Osteoblast (primary cell): Measurements from ENCODE around the gene CYREN. TPM values are rescaled to one million over a fixed set of nuclear protein-coding genes. Genes with fewer than 3 reads are reported as not detected.

Experiments used
- DNase-seq: peaks from one replicate; pipeline ENCODE4 v3.0.0; 2011; ENCODE audit warnings: low spot score, mixed read lengths; ENCODE audit not compliant: insufficient read length; ENCODE audit errors: missing footprints
- H2AFZ ChIP-seq: 2 replicates; pipeline ENCODE4 v1.6.0; 2011; ENCODE audit warnings: mild to moderate bottlenecking, low read length
- H3K27ac ChIP-seq: 2 replicates; pipeline ENCODE4 v1.5.1; 2011; ENCODE audit warnings: mild to moderate bottlenecking, low read depth, low read length, moderate library complexity
- H3K27me3 ChIP-seq: 2 replicates; pipeline ENCODE4 v1.6.0; 2012; ENCODE audit warnings: mild to moderate bottlenecking, control low read depth, inconsistent platforms, low read length, moderate library complexity; ENCODE audit not compliant: insufficient read depth
- H3K36me3 ChIP-seq: 2 replicates; pipeline ENCODE4 v1.5.1; 2011; ENCODE audit warnings: mild to moderate bottlenecking, low read length, control low read depth, moderate library complexity; ENCODE audit not compliant: insufficient read depth
- H3K4me1 ChIP-seq: 2 replicates; pipeline ENCODE4 v1.5.1; 2011; ENCODE audit warnings: mild to moderate bottlenecking, low read length, control low read depth, moderate library complexity; ENCODE audit not compliant: insufficient read depth
- H3K4me2 ChIP-seq: 2 replicates; pipeline ENCODE4 v1.6.0; 2011; ENCODE audit warnings: mild to moderate bottlenecking, low read length; ENCODE audit not compliant: insufficient read depth
- H3K4me3 ChIP-seq: fragments of 200-600 bp; sonication (generic); 3 replicates; pipeline ENCODE4 v1.5.1; 2012; ENCODE audit warnings: mild to moderate bottlenecking, low read length, inconsistent platforms; ENCODE audit not compliant: insufficient read depth
- H3K79me2 ChIP-seq: 2 replicates; pipeline ENCODE4 v1.6.0; 2012; ENCODE audit warnings: mild to moderate bottlenecking, low read length, control low read depth, inconsistent platforms; ENCODE audit not compliant: insufficient read depth
- H3K9me3 ChIP-seq: 2 replicates; pipeline ENCODE4 v1.5.1; 2011; ENCODE audit warnings: low read depth, low read length, control low read depth
- H4K20me1 ChIP-seq: 2 replicates; pipeline ENCODE4 v1.6.0; 2012; ENCODE audit warnings: mild to moderate bottlenecking, low read length, control low read depth; ENCODE audit not compliant: insufficient read depth
- CTCF ChIP-seq: IDR thresholded peaks from 2 replicates; pipeline ENCODE4 v1.5.1; 2011; ENCODE audit warnings: mild to moderate bottlenecking, low read depth, low read length, moderate library complexity; ENCODE audit errors: extremely low read depth
- total RNA-seq: library from RNA; depleted of rRNA; stranded (reverse); fragments of >200 nt; gene quantifications from 2 replicates; pipeline ENCODE4 v1.2.3, GENCODE V29; 2012

The CYREN gene
- total RNA-seq, 1 donor, result 35.5 TPM

- no peaks in the 10 kb centered on the region for H3K27me3 ChIP-seq
- no peak overlapping the region for H3K4me3 ChIP-seq
- H3K79me2 ChIP-seq, result no peaks in the 10 kb centered on the region
- H3K4me1 ChIP-seq, result peaks cover 10% of the 10 kb centered on the region
- H3K4me2 ChIP-seq, result no peak overlapping the region
- TF ChIP-seq CTCF, result no peak
- H4K20me1 ChIP-seq, result no peaks in the 10 kb centered on the region
- H2AFZ ChIP-seq, result no peak overlapping the region
- H3K36me3 ChIP-seq, result peaks cover 19% of the 10 kb centered on the region
- DNase-seq, result no peak
- no peaks in the 10 kb centered on the region for H3K9me3 ChIP-seq
- no peak overlapping the region for H3K27ac ChIP-seq
These were observed 25.6 kb upstream of the CYREN start for GRCh38 chr7:135195968-135196629.

GRCh38 chr7:135195156-135195555 lies 24.6 kb upstream of the CYREN start:
- peaks cover 10% of the 10 kb centered on the region for H3K4me1 ChIP-seq
- H3K27ac ChIP-seq, result no peak overlapping the region
- no peaks in the 10 kb centered on the region for H3K79me2 ChIP-seq
- no peaks in the 10 kb centered on the region for H4K20me1 ChIP-seq
- no peaks in the 10 kb centered on the region for H3K9me3 ChIP-seq
- no peak for TF ChIP-seq CTCF
- H3K4me3 ChIP-seq, result no peak overlapping the region
- no peak overlapping the region for H3K4me2 ChIP-seq
- H3K36me3 ChIP-seq, result peaks cover 22% of the 10 kb centered on the region
- DNase-seq, result no peak
- H2AFZ ChIP-seq, result no peak overlapping the region
- no peaks in the 10 kb centered on the region for H3K27me3 ChIP-seq

- H3K4me2 ChIP-seq, result no peak overlapping the region
- H3K79me2 ChIP-seq, result no peaks in the 10 kb centered on the region
- peaks cover 10% of the 10 kb centered on the region for H3K4me1 ChIP-seq
- DNase-seq, result peak; percentile 96
- no peaks in the 10 kb centered on the region for H3K9me3 ChIP-seq
- H3K27ac ChIP-seq, result no peak overlapping the region
- no peaks in the 10 kb centered on the region for H4K20me1 ChIP-seq
- TF ChIP-seq CTCF, result no peak
- H3K36me3 ChIP-seq, result peaks cover 25% of the 10 kb centered on the region
- H2AFZ ChIP-seq, result no peak overlapping the region
- no peaks in the 10 kb centered on the region for H3K27me3 ChIP-seq
- no peak overlapping the region for H3K4me3 ChIP-seq
These were observed 24.1 kb upstream of the CYREN start for GRCh38 chr7:135194494-135195095.

GRCh38 chr7:135193615-135194081 lies 23.1 kb upstream of the CYREN start:
- Histone ChIP-seq H3K4me1 (peaks cover 10% of the 10 kb centered on the region), H2AFZ (no peak overlapping the region), H4K20me1 (no peaks in the 10 kb centered on the region), H3K27ac (peak overlapping the region; percentile 36), H3K4me2 (no peak overlapping the region), H3K36me3 (peaks cover 26% of the 10 kb centered on the region), H3K4me3 (no peak overlapping the region), H3K27me3 (no peaks in the 10 kb centered on the region), H3K9me3 (no peaks in the 10 kb centered on the region), H3K79me2 (no peaks in the 10 kb centered on the region)
- no peak for DNase-seq
- no peak for TF ChIP-seq CTCF
